ENCODE measurements around the gene RARG. TPM values are rescaled to one million over a fixed set of nuclear protein-coding genes. Genes with fewer than 3 reads are reported as not detected.

RARG gene
- total RNA-seq, 1 donor from 2014 or later: 10.1 TPM

DNA sequence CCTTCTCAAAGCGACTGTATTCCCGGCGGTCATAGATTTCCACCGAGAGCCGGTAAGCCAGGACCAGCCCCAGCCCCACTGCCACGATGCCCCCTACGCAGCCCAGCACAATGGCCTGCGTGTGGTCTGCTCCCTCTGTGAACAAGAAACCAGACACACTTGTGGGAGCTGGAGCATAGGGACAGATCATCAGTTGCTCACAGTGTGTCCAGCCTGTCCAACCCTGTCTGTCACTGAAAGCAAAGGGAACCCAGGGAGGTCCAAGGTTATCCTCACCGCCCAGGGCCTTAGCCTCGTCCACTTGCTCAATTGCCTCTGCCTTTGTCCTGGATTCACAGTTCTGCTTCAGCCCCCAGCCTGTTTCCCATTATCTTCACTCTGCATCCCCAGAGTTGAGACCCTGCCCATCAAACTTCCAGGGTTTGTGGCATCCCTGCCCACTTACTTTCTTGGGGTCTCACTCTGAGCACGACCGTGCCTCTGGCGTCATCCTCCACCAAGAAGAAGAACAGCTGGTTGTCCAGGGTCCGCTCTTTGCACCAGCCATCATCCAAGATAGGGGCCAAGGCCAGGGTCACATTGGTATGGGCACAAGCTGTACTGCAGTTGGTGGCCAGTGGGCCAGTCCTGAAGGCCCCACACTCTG lies 40.0 kb downstream of the RARG start:
- Mint-ChIP-seq H3K36me3 (ENCODE audit: low read depth, unreplicated experiment) (peaks cover 16% of the 10 kb centered on the region), H3K27ac (ENCODE audit: unreplicated experiment) (no peak overlapping the region), H3K4me3 (ENCODE audit: unreplicated experiment) (no peak overlapping the region), H3K4me1 (ENCODE audit: low read depth, unreplicated experiment) (peaks cover 7% of the 10 kb centered on the region), H3K9me3 (ENCODE audit: unreplicated experiment) (no peaks in the 10 kb centered on the region), H3K27me3 (ENCODE audit: low read depth, unreplicated experiment) (peaks cover 26% of the 10 kb centered on the region)
- Histone ChIP-seq H3K27me3 (ENCODE audit: insufficient read depth, low read length) (no peaks in the 10 kb centered on the region), H3K79me2 (ENCODE audit: insufficient read depth, low read length) (no peaks in the 10 kb centered on the region), H4K20me1 (ENCODE audit: insufficient read depth, low read length) (peaks cover 4% of the 10 kb centered on the region), H3K9me3 (ENCODE audit: insufficient read depth, low read depth, low read length) (no peaks in the 10 kb centered on the region), H3K9ac (ENCODE audit: low read length) (no peak overlapping the region), H3K4me3 (ENCODE audit: insufficient read depth, low read depth, low read length) (no peak overlapping the region), H3K4me1 (ENCODE audit: insufficient read depth, low read length) (no peaks in the 10 kb centered on the region), H3K27ac (ENCODE audit: low read depth, low read length) (no peak overlapping the region), H3K36me3 (ENCODE audit: insufficient read depth, low read length) (peaks cover 10% of the 10 kb centered on the region), H3K4me2 (ENCODE audit: low read length) (no peak overlapping the region), H2AFZ (ENCODE audit: low read depth, low read length) (no peak overlapping the region)
- no peak for FAIRE-seq
- TF ChIP-seq EZH2 (IDR thresholded peaks at IDR 0.05; ENCODE audit: insufficient read depth, low read length): no peak
- TF ChIP-seq, protein P1, sequence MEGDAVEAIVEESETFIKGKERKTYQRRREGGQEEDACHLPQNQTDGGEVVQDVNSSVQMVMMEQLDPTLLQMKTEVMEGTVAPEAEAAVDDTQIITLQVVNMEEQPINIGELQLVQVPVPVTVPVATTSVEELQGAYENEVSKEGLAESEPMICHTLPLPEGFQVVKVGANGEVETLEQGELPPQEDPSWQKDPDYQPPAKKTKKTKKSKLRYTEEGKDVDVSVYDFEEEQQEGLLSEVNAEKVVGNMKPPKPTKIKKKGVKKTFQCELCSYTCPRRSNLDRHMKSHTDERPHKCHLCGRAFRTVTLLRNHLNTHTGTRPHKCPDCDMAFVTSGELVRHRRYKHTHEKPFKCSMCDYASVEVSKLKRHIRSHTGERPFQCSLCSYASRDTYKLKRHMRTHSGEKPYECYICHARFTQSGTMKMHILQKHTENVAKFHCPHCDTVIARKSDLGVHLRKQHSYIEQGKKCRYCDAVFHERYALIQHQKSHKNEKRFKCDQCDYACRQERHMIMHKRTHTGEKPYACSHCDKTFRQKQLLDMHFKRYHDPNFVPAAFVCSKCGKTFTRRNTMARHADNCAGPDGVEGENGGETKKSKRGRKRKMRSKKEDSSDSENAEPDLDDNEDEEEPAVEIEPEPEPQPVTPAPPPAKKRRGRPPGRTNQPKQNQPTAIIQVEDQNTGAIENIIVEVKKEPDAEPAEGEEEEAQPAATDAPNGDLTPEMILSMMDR (IDR thresholded peaks at IDR 0.05; ENCODE audit: insufficient read depth, low read depth, low read length): no peak
- no peak for DNase-seq (ENCODE audit: low read depth)

DNA sequence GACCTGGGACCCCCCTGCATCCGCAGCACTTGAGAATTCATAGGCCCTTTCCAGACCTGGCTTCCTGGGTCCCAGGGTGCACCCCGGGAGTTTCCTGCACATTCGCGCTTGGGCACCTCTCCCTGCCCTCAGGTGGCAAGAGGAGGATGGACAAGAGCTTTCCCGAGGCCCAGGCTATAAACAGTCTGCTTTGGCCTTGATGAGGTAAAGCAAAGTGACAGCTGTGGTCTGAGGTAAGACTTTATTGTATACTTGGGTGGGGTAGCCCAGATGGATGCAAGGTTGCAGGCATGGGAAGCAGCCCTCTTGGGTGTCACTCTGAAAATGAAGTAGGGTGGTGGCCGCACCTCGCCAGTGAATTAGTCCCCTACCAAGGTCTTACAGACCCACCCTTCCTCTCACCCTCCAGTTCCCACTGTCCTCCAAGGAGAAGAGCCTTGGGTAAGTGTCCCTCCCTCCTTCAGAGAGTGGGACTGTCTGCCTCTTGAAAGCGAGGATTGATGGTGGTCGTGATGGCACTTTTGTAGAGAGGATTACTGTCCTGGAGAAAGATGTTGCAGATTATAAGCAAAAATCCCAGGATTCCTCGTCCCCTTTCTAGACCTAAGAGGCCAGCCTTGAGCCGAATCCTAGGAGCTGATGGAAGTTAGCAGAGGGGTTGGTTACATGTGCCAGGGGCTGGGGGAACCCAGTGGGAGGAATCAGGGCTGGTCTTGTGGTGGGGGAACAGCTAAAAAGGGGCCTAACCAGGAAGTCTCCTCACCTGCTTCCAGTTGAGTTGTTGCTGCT lies 40.7 kb downstream of the RARG start:
- Mint-ChIP-seq H3K27me3 (ENCODE audit: low read depth, unreplicated experiment) (peaks cover 20% of the 10 kb centered on the region), H3K4me1 (ENCODE audit: low read depth, unreplicated experiment) (peaks cover 6% of the 10 kb centered on the region), H3K27ac (ENCODE audit: unreplicated experiment) (peak overlapping the region; percentile 41), H3K36me3 (ENCODE audit: low read depth, unreplicated experiment) (peaks cover 20% of the 10 kb centered on the region), H3K4me3 (ENCODE audit: unreplicated experiment) (no peak overlapping the region), H3K9me3 (ENCODE audit: unreplicated experiment) (no peaks in the 10 kb centered on the region)
- no peak overlapping the region for H3K27ac ChIP-seq (ENCODE audit: low read depth, low read length)
- no peaks in the 10 kb centered on the region for H3K27me3 ChIP-seq (ENCODE audit: insufficient read depth, low read length)
- no peak overlapping the region for H3K4me2 ChIP-seq (ENCODE audit: low read length)
- H3K4me3 ChIP-seq (ENCODE audit: insufficient read depth, low read depth, low read length): no peak overlapping the region
- H4K20me1 ChIP-seq (ENCODE audit: insufficient read depth, low read length): peaks cover 4% of the 10 kb centered on the region
- H3K79me2 ChIP-seq (ENCODE audit: insufficient read depth, low read length): no peaks in the 10 kb centered on the region
- TF ChIP-seq, protein P1 (IDR thresholded peaks at IDR 0.05; ENCODE audit: insufficient read depth, low read depth, low read length): no peak
- TF ChIP-seq EZH2 (IDR thresholded peaks at IDR 0.05; ENCODE audit: insufficient read depth, low read length): no peak
- H2AFZ ChIP-seq (ENCODE audit: low read depth, low read length): no peak overlapping the region
- no peak for DNase-seq (ENCODE audit: low read depth)
- H3K9ac ChIP-seq (ENCODE audit: low read length): no peak overlapping the region
- peaks cover 18% of the 10 kb centered on the region for H3K36me3 ChIP-seq (ENCODE audit: insufficient read depth, low read length)
- FAIRE-seq: no peak
- H3K4me1 ChIP-seq (ENCODE audit: insufficient read depth, low read length): no peaks in the 10 kb centered on the region
- no peaks in the 10 kb centered on the region for H3K9me3 ChIP-seq (ENCODE audit: insufficient read depth, low read depth, low read length)

Measured in astrocyte (in vitro differentiated cells and primary cell).